ENCODE results near the gene PODXL2.
"Not testable (repeated sequence)": the region's sequence is repeated elsewhere in the genome, so short reads cannot be mapped to it uniquely, and the experiment has no call there.

PODXL2 gene

GRCh38 chr3:127637546-127637945, 8.6 kb downstream of the PODXL2 start:
- Mint-ChIP-seq H3K27ac (peak overlapping the region in 1 of 2 donors; percentile 27), H3K9me3 (no peaks in the 10 kb centered on the region), H3K27me3 (peaks cover 22% of the 10 kb centered on the region), H3K4me1 (peaks cover 10% of the 10 kb centered on the region), H3K4me3 (no peak overlapping the region)
- ATAC-seq = peak; percentile 99
- DNase-seq = peak in 1 of 2 donors; percentile 67

- peaks cover 22% of the 10 kb centered on the region for H3K27me3 Mint-ChIP-seq
- DNase-seq = no peak
- H3K4me3 Mint-ChIP-seq = no peak overlapping the region
- no peaks in the 10 kb centered on the region for H3K9me3 Mint-ChIP-seq
- ATAC-seq = no peak
- H3K27ac Mint-ChIP-seq = peak overlapping the region in 1 of 2 donors; percentile 6
- H3K4me1 Mint-ChIP-seq = peaks cover 10% of the 10 kb centered on the region
Observed at GRCh38 chr3:127637971-127638370, 9.0 kb downstream of the PODXL2 start.

- Mint-ChIP-seq H3K27ac (no peak overlapping the region), H3K4me1 (peaks cover 10% of the 10 kb centered on the region), H3K27me3 (peaks cover 12% of the 10 kb centered on the region), H3K4me3 (no peak overlapping the region), H3K9me3 (no peaks in the 10 kb centered on the region)
- no peak for DNase-seq
- no peak for ATAC-seq
Observed at GRCh38 chr3:127639173-127640041, 10.4 kb downstream of the PODXL2 start.

DNA sequence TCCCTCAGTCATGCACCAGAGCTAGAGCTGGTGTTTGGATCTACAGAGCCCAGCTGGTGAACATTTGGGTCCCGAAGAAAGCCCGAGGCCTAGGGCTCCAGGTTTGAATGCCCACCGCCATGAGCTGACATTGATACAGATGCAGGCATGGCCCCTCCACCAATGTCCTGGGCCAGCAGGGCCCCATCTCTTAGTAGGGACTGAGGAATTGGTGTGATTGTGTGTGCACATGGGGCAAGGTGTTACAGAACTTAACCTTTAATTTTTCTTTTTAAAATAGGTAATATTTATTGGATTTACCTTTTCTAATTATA, 11.0 kb downstream of the PODXL2 start:
- no peaks in the 10 kb centered on the region for H3K9me3 Mint-ChIP-seq
- no peak overlapping the region for H3K4me3 Mint-ChIP-seq
- H3K27ac Mint-ChIP-seq = no peak overlapping the region
- H3K27me3 Mint-ChIP-seq = peaks cover 12% of the 10 kb centered on the region
- DNase-seq = no peak
- no peak for ATAC-seq
- peaks cover 10% of the 10 kb centered on the region for H3K4me1 Mint-ChIP-seq

GRCh38 chr3:127644641-127645370, 15.8 kb downstream of the PODXL2 start:
- Mint-ChIP-seq H3K27ac (no peak overlapping the region), H3K27me3 (no peaks in the 10 kb centered on the region), H3K4me3 (no peak overlapping the region), H3K9me3 (no peaks in the 10 kb centered on the region), H3K4me1 (no peaks in the 10 kb centered on the region)
- no peak for ATAC-seq
- no peak for DNase-seq

- no peaks in the 10 kb centered on the region for H3K27me3 Mint-ChIP-seq
- no peaks in the 10 kb centered on the region for H3K9me3 Mint-ChIP-seq
- no peaks in the 10 kb centered on the region for H3K4me1 Mint-ChIP-seq
- DNase-seq (no peak), ATAC-seq (no peak)
- H3K27ac Mint-ChIP-seq = no peak overlapping the region
- H3K4me3 Mint-ChIP-seq = no peak overlapping the region
Observed at GRCh38 chr3:127645371-127646015, 16.5 kb downstream of the PODXL2 start.

GRCh38 chr3:127646501-127647046, 17.6 kb downstream of the PODXL2 start:
- no peaks in the 10 kb centered on the region for H3K27me3 Mint-ChIP-seq
- no peak overlapping the region for H3K4me3 Mint-ChIP-seq
- no peaks in the 10 kb centered on the region for H3K4me1 Mint-ChIP-seq
- no peak for DNase-seq
- H3K9me3 Mint-ChIP-seq = no peaks in the 10 kb centered on the region
- H3K27ac Mint-ChIP-seq = no peak overlapping the region
- ATAC-seq = no peak

- Mint-ChIP-seq H3K27me3 (no peaks in the 10 kb centered on the region), H3K4me3 (no peak overlapping the region), H3K27ac (no peak overlapping the region), H3K4me1 (no peaks in the 10 kb centered on the region), H3K9me3 (no peaks in the 10 kb centered on the region)
- DNase-seq (no peak), ATAC-seq (no peak)
Observed at GRCh38 chr3:127647166-127647844, 18.3 kb downstream of the PODXL2 start.

- Mint-ChIP-seq H3K27me3 (no peaks in the 10 kb centered on the region), H3K27ac (no peak overlapping the region), H3K4me1 (no peaks in the 10 kb centered on the region), H3K9me3 (no peaks in the 10 kb centered on the region), H3K4me3 (no peak overlapping the region)
- ATAC-seq (no peak), DNase-seq (no peak)
Observed at GRCh38 chr3:127647845-127648204, 18.8 kb downstream of the PODXL2 start.

DNA sequence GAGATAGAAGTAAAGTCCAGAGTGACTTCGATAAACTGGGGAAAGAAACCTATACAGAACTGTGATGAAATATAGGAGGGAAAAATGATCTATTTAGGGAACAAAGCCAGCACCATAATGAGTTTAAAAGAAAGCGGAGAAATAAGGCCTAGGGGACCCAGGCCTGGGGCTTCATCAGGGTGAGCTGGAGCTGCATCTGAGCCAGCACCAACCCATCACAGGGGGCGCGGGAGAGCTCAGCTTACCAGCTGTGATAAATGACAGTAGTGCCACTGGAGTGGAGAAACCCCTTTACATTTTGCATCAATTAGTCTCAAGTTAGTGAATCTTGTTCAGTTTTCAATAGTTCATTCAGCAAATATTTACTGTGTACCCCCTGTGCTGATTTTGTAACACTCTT, 21.3 kb downstream of the PODXL2 start:
- no peaks in the 10 kb centered on the region for H3K9me3 Mint-ChIP-seq
- no peak overlapping the region for H3K27ac Mint-ChIP-seq
- DNase-seq (no peak), ATAC-seq (no peak)
- no peaks in the 10 kb centered on the region for H3K27me3 Mint-ChIP-seq
- H3K4me3 Mint-ChIP-seq = no peak overlapping the region
- no peaks in the 10 kb centered on the region for H3K4me1 Mint-ChIP-seq

- Mint-ChIP-seq H3K9me3 (no peaks in the 10 kb centered on the region), H3K4me3 (no peak overlapping the region), H3K27ac (no peak overlapping the region), H3K27me3 (no peaks in the 10 kb centered on the region), H3K4me1 (no peaks in the 10 kb centered on the region)
- ATAC-seq = peak; percentile 5
- DNase-seq = no peak
Observed at GRCh38 chr3:127651516-127652172, 22.7 kb downstream of the PODXL2 start.

- Mint-ChIP-seq H3K4me1 (no peaks in the 10 kb centered on the region), H3K4me3 (no peak overlapping the region), H3K9me3 (no peaks in the 10 kb centered on the region), H3K27me3 (no peaks in the 10 kb centered on the region), H3K27ac (no peak overlapping the region)
- peak; percentile 75 for ATAC-seq
- peak; percentile 33 for DNase-seq
Observed at GRCh38 chr3:127652246-127652995, 23.4 kb downstream of the PODXL2 start.

- ATAC-seq (no peak), DNase-seq (no peak)
- no peaks in the 10 kb centered on the region for H3K4me1 Mint-ChIP-seq
- no peaks in the 10 kb centered on the region for H3K9me3 Mint-ChIP-seq
- H3K27me3 Mint-ChIP-seq = no peaks in the 10 kb centered on the region
- H3K27ac Mint-ChIP-seq = no peak overlapping the region
- H3K4me3 Mint-ChIP-seq = no peak overlapping the region
Observed at GRCh38 chr3:127654374-127654773, 25.4 kb downstream of the PODXL2 start.

- not testable (repeated sequence) for H3K27ac Mint-ChIP-seq, H3K4me1 Mint-ChIP-seq, H3K4me3 Mint-ChIP-seq, H3K27me3 Mint-ChIP-seq, DNase-seq, ATAC-seq, H3K9me3 Mint-ChIP-seq
Observed at GRCh38 chr3:127654993-127655392, 26.0 kb downstream of the PODXL2 start.
